Osteocyte (in vitro differentiated cells): ENCODE measurements around the gene RAB11FIP2. TPM values are rescaled to one million over a fixed set of nuclear protein-coding genes. Genes with fewer than 3 reads are reported as not detected.

Experiments
- DNase-seq: peaks from one replicate; pipeline ENCODE4 v3.0.0; 2021; ENCODE audit warnings: mixed read lengths; ENCODE audit not compliant: unreplicated experiment; ENCODE audit errors: extremely low spot score
- H3K27ac Mint-ChIP-seq: one replicate; pipeline ENCODE4 v1.8.0; 2021; ENCODE audit warnings: mild to moderate bottlenecking, mixed read lengths; ENCODE audit not compliant: unreplicated experiment
- H3K27me3 Mint-ChIP-seq: one replicate; pipeline ENCODE4 v1.8.0; 2021; ENCODE audit warnings: mixed read lengths; ENCODE audit not compliant: unreplicated experiment
- H3K36me3 Mint-ChIP-seq: one replicate; pipeline ENCODE4 v1.8.0; 2021; ENCODE audit warnings: mixed read lengths; ENCODE audit not compliant: unreplicated experiment
- H3K4me1 Mint-ChIP-seq: one replicate; pipeline ENCODE4 v1.8.0; 2021; ENCODE audit warnings: mixed read lengths; ENCODE audit not compliant: unreplicated experiment
- H3K4me3 Mint-ChIP-seq: one replicate; pipeline ENCODE4 v1.8.0; 2021; ENCODE audit warnings: mild to moderate bottlenecking, moderate library complexity, mixed read lengths; ENCODE audit not compliant: unreplicated experiment
- H3K9me3 Mint-ChIP-seq: one replicate; pipeline ENCODE4 v1.8.0; 2021; ENCODE audit warnings: mixed read lengths; ENCODE audit not compliant: unreplicated experiment
- CTCF ChIP-seq: fragments of 200-600 bp; sonication (generic); IDR thresholded peaks from 2 replicates; pipeline ENCODE4 v1.5.0; 2021; ENCODE audit warnings: antibody characterized with exemption, mild to moderate bottlenecking, moderate library complexity
- total RNA-seq: library from RNA; stranded (reverse); gene quantifications from 2 replicates; pipeline ENCODE4 v1.2.1, GENCODE V29; 2021

Gene RAB11FIP2
- total RNA-seq, 1 donor from 2014 or later, result 23.1 TPM

GRCh38 chr10:118034791-118035261 is 11.9 kb downstream of the RAB11FIP2 start:
- Mint-ChIP-seq H3K4me1 (peaks cover 21% of the 10 kb centered on the region), H3K9me3 (no peaks in the 10 kb centered on the region), H3K36me3 (peaks cover 12% of the 10 kb centered on the region), H3K4me3 (no peak overlapping the region), H3K27me3 (no peaks in the 10 kb centered on the region), H3K27ac (no peak overlapping the region)
- no peak for TF ChIP-seq CTCF
- no peak for DNase-seq

- Mint-ChIP-seq H3K27ac (no peak overlapping the region), H3K4me1 (peaks cover 19% of the 10 kb centered on the region), H3K27me3 (no peaks in the 10 kb centered on the region), H3K9me3 (no peaks in the 10 kb centered on the region), H3K4me3 (no peak overlapping the region), H3K36me3 (peaks cover 11% of the 10 kb centered on the region)
- no peak for TF ChIP-seq CTCF
- DNase-seq, result no peak
Measured at GRCh38 chr10:118033905-118034304, 12.8 kb downstream of the RAB11FIP2 start.

GRCh38 chr10:118032564-118032963 is 14.2 kb downstream of the RAB11FIP2 start:
- TF ChIP-seq CTCF, result no peak
- Mint-ChIP-seq H3K36me3 (peaks cover 12% of the 10 kb centered on the region), H3K27ac (no peak overlapping the region), H3K4me1 (peaks cover 19% of the 10 kb centered on the region), H3K9me3 (no peaks in the 10 kb centered on the region), H3K4me3 (no peak overlapping the region), H3K27me3 (no peaks in the 10 kb centered on the region)
- DNase-seq, result no peak

GRCh38 chr10:118031351-118032075 is 15.2 kb downstream of the RAB11FIP2 start:
- no peak overlapping the region for H3K27ac Mint-ChIP-seq
- no peak overlapping the region for H3K4me3 Mint-ChIP-seq
- TF ChIP-seq CTCF, result no peak
- H3K27me3 Mint-ChIP-seq, result no peaks in the 10 kb centered on the region
- peaks cover 12% of the 10 kb centered on the region for H3K36me3 Mint-ChIP-seq
- no peak for DNase-seq
- H3K9me3 Mint-ChIP-seq, result no peaks in the 10 kb centered on the region
- peaks cover 15% of the 10 kb centered on the region for H3K4me1 Mint-ChIP-seq

GRCh38 chr10:118028619-118029018 is 18.1 kb downstream of the RAB11FIP2 start:
- Mint-ChIP-seq H3K9me3 (no peaks in the 10 kb centered on the region), H3K27ac (no peak overlapping the region), H3K36me3 (peaks cover 12% of the 10 kb centered on the region), H3K27me3 (no peaks in the 10 kb centered on the region), H3K4me1 (peaks cover 11% of the 10 kb centered on the region), H3K4me3 (no peak overlapping the region)
- TF ChIP-seq CTCF, result no peak
- DNase-seq, result no peak
